HEK293T (cell line): ENCODE measurements around the gene CDH4.

ENCODE experiments used
- CTCF ChIA-PET: fragments of 350-600 bp; formaldehyde crosslinking; extraction: SDS; loops from one replicate; lab custom pipeline; 2021; ENCODE audit warnings: antibody characterized with exemption, inconsistent platforms; lab: Yijun Ruan, JAX
- POLR2A ChIA-PET: fragments of 350-600 bp; formaldehyde crosslinking; extraction: SDS; loops from one replicate; lab custom pipeline; 2020; ENCODE audit warnings: antibody characterized with exemption, inconsistent platforms; lab: Yijun Ruan, JAX
- DNase-seq: peaks from one replicate; pipeline ENCODE4 v3.0.0; 2012; ENCODE audit warnings: mixed read lengths; ENCODE audit errors: extremely low spot score
- ARNT ChIP-seq: fragments of 450-650 bp; IDR thresholded peaks from 2 replicates; pipeline ENCODE4 v1.6.1; 2017; ENCODE audit warnings: mild to moderate bottlenecking
- BHLHE40 ChIP-seq: fragments of 450-650 bp; IDR thresholded peaks from 2 replicates; pipeline ENCODE4 v1.6.1; 2016; ENCODE audit warnings: mild to moderate bottlenecking, moderate library complexity, borderline replicate concordance
- CTBP1 ChIP-seq: fragments of 450-650 bp; IDR thresholded peaks from 2 replicates; pipeline ENCODE4 v1.6.1; 2016; ENCODE audit warnings: borderline replicate concordance
- ELF4 ChIP-seq: fragments of 450-650 bp; IDR thresholded peaks from 2 replicates; pipeline ENCODE4 v1.6.1; 2017; ENCODE audit warnings: antibody characterized with exemption
- FOXA1 ChIP-seq: fragments of 450-650 bp; IDR thresholded peaks from 2 replicates; pipeline ENCODE4 v1.6.1; 2016; ENCODE audit warnings: mild to moderate bottlenecking
- FOXK2 ChIP-seq: fragments of 450-650 bp; IDR thresholded peaks from 2 replicates; pipeline ENCODE4 v1.6.1; 2016; ENCODE audit warnings: mild to moderate bottlenecking
- FOXM1 ChIP-seq: fragments of 450-650 bp; IDR thresholded peaks from 2 replicates; pipeline ENCODE4 v1.6.1; 2017; ENCODE audit warnings: mild to moderate bottlenecking, borderline replicate concordance
- HDGF ChIP-seq: fragments of 450-650 bp; IDR thresholded peaks from 2 replicates; pipeline ENCODE4 v1.6.1; 2017; ENCODE audit warnings: antibody characterized with exemption, borderline replicate concordance
- L3MBTL2 ChIP-seq: fragments of 450-650 bp; conservative IDR thresholded peaks from 2 replicates; pipeline ENCODE4 v1.6.1; 2016; ENCODE audit warnings: mild to moderate bottlenecking
- LEF1 ChIP-seq: fragments of 450-650 bp; IDR thresholded peaks from 2 replicates; pipeline ENCODE4 v1.6.1; 2017; ENCODE audit warnings: mild to moderate bottlenecking, borderline replicate concordance
- NFRKB ChIP-seq: fragments of 450-650 bp; IDR thresholded peaks from 2 replicates; pipeline ENCODE4 v1.6.1; 2016; ENCODE audit warnings: mild to moderate bottlenecking, moderate library complexity
- PKNOX1 ChIP-seq: fragments of 450-650 bp; IDR thresholded peaks from 2 replicates; pipeline ENCODE4 v1.6.1; 2016
- SP1 ChIP-seq: fragments of 450-650 bp; IDR thresholded peaks from 2 replicates; pipeline ENCODE4 v1.6.1; 2017
- SUZ12 ChIP-seq: fragments of 450-650 bp; IDR thresholded peaks from 2 replicates; pipeline ENCODE4 v1.6.1; 2016; ENCODE audit warnings: mild to moderate bottlenecking
- TARDBP ChIP-seq: fragments of 450-650 bp; IDR thresholded peaks from 2 replicates; pipeline ENCODE4 v1.6.1; 2016
- ZNF384 ChIP-seq: fragments of 450-650 bp; IDR thresholded peaks from 2 replicates; pipeline ENCODE4 v1.6.1; 2016

The CDH4 gene

GRCh38 chr20:61934716-61935530, 682.9 kb downstream of the CDH4 start:
- no peak for DNase-seq
- ChIA-PET POLR2A (no interaction called here), CTCF (no interaction called here)
- TF ChIP-seq TARDBP (no peak), FOXK2 (no peak), ZNF384 (no peak), HDGF (no peak), LEF1 (no peak), ARNT (no peak), CTBP1 (no peak), SP1 (no peak), FOXM1 (no peak), ELF4 (no peak), NFRKB (no peak), BHLHE40 (no peak), FOXA1 (no peak), L3MBTL2 (no peak), PKNOX1 (no peak), SUZ12 (no peak)

DNA sequence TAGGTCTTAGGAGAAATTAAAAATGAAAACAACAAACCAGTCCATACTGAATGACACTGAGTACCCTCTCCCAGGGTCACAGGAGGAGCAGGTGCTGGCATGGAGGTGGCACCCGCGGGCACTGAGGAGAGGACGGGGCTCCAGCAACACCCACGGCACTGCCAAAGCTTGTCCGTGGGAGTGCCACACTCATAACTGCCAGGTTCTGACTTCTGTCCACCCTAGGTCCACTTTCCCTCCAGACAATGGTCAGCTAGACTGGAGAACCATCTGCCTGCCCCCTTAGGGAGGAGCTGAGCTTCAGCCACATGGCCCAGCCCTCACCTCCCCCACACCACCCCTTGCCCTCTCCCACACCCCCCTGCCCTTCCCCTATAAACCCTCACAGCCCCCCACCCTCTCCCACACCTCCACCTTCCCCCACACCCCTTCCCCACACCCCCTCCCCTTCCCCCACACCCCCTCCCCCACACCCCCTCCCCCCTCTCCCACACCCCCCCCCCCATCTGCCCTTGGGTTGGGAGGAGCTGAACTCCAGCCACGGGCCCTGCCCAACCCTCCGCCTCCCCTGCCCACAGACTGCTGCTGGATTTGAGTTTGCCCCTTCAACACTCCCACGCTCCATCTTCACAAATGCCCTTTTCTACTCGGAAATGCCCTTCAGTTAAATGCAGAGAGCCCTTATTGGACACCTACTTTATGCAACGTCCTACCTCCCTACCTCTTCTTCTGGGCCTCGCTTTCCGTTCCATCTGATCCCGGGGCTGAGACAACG, 684.1 kb downstream of the CDH4 start:
- TF ChIP-seq ELF4 (no peak), ARNT (no peak), PKNOX1 (no peak), FOXK2 (no peak), BHLHE40 (no peak), NFRKB (no peak), ZNF384 (no peak), HDGF (no peak), SP1 (no peak), TARDBP (no peak), LEF1 (no peak), FOXA1 (no peak), SUZ12 (no peak), CTBP1 (no peak), FOXM1 (no peak), L3MBTL2 (no peak)
- POLR2A ChIA-PET = no interaction called here
- no peak for DNase-seq
- CTCF ChIA-PET = no interaction called here

GRCh38 chr20:61936701-61937131, 684.7 kb downstream of the CDH4 start:
- ChIA-PET POLR2A (no interaction called here), CTCF (no interaction called here)
- TF ChIP-seq LEF1 (no peak), ARNT (no peak), SUZ12 (no peak), L3MBTL2 (no peak), SP1 (no peak), CTBP1 (no peak), ELF4 (no peak), BHLHE40 (no peak), HDGF (no peak)

GRCh38 chr20:61937146-61937962, 685.3 kb downstream of the CDH4 start:
- no peak for TF ChIP-seq TARDBP
- no peak for DNase-seq
- CTCF ChIA-PET = no interaction called here
- POLR2A ChIA-PET = no interaction called here

More at GRCh38 chr20:61936701-61937131, 684.7 kb downstream of the CDH4 start:
- DNase-seq = no peak

GRCh38 chr20:61937963-61938838, 686.1 kb downstream of the CDH4 start:
- CTCF ChIA-PET = no interaction called here

More at GRCh38 chr20:61937963-61938838, 686.1 kb downstream of the CDH4 start:
- TF ChIP-seq SP1 = no peak
- no peak for TF ChIP-seq NFRKB
- no peak for TF ChIP-seq FOXA1
- TF ChIP-seq FOXM1 = no peak
- TF ChIP-seq ZNF384 = no peak
- TF ChIP-seq LEF1 = no peak
- POLR2A ChIA-PET = no interaction called here
- DNase-seq = no peak
